Activated gamma-delta T cell (primary cell): Measurements from ENCODE around the gene RNASEH2A.
"Not testable (repeated sequence)": the region's sequence is repeated elsewhere in the genome, so short reads cannot be mapped to it uniquely, and the experiment has no call there.

ENCODE experiments used
- DNase-seq: peaks from one replicate; lab custom pipeline; 2025; lab: John Stamatoyannopoulos, UW

The RNASEH2A gene

GRCh38 chr19:12793290-12794195 lies 12.8 kb upstream of the RNASEH2A start:
- peak; percentile 99 for DNase-seq

- DNase-seq, result no peak
Measured at GRCh38 chr19:12794196-12794941, 12.0 kb upstream of the RNASEH2A start.

GRCh38 chr19:12794971-12795381 lies 11.4 kb upstream of the RNASEH2A start:
- DNase-seq, result no peak

- DNase-seq, result no peak
Measured at GRCh38 chr19:12796146-12797071, 10.0 kb upstream of the RNASEH2A start.

- no peak for DNase-seq
Measured at GRCh38 chr19:12797141-12797587, 9.2 kb upstream of the RNASEH2A start.

GRCh38 chr19:12797607-12798006 lies 8.8 kb upstream of the RNASEH2A start:
- DNase-seq, result not testable (repeated sequence)

GRCh38 chr19:12799742-12800465 lies 6.5 kb upstream of the RNASEH2A start:
- DNase-seq, result no peak

- no peak for DNase-seq
Measured at GRCh38 chr19:12800466-12800770, 6.0 kb upstream of the RNASEH2A start.

- no peak for DNase-seq
Measured at GRCh38 chr19:12800923-12801465, 5.4 kb upstream of the RNASEH2A start.

- DNase-seq, result peak; percentile 60
Measured at GRCh38 chr19:12801466-12802266, 4.7 kb upstream of the RNASEH2A start, which contains the start of the genes PRDX2 and THSD8. PRDX2 (minus strand) TSS chr19:12801800; CDS start chr19:12801261, 539 bp downstream. THSD8 (plus strand) TSS chr19:12802069; CDS start chr19:12802072, 3 bp downstream.

- DNase-seq, result no peak
Measured at GRCh38 chr19:12802267-12803106, 3.9 kb upstream of the RNASEH2A start.

GRCh38 chr19:12804051-12804450 lies 2.3 kb upstream of the RNASEH2A start:
- no peak for DNase-seq

- DNase-seq, result no peak
Measured at GRCh38 chr19:12815088-12815487, 8.7 kb downstream of the RNASEH2A start.

GRCh38 chr19:12817188-12817587 lies 10.8 kb downstream of the RNASEH2A start:
- not testable (repeated sequence) for DNase-seq

GRCh38 chr19:12817810-12818209 lies 11.4 kb downstream of the RNASEH2A start:
- DNase-seq, result not testable (repeated sequence)

- DNase-seq, result no peak
Measured at GRCh38 chr19:12821761-12822160, 15.4 kb downstream of the RNASEH2A start.

GRCh38 chr19:12825254-12826131 lies 19.1 kb downstream of the RNASEH2A start:
- no peak for DNase-seq

GRCh38 chr19:12828494-12828893 lies 22.1 kb downstream of the RNASEH2A start:
- no peak for DNase-seq
